ENCODE measurements around the gene B9D1. TPM values are rescaled to one million over a fixed set of nuclear protein-coding genes. Genes with fewer than 3 reads are reported as not detected.

B9D1 gene
- total and polyA plus RNA-seq, 2 experiments from 2014 or later = 35.2 to 63.5 TPM

GRCh38 chr17:19384723-19385391, 22.3 kb upstream of the B9D1 start:
- H3K4me3 Mint-ChIP-seq = no peak overlapping the region
- peaks cover 16% of the 10 kb centered on the region for H3K4me1 ChIP-seq (ENCODE audit: insufficient read depth)
- TF ChIP-seq CREB1 (CRISPR knock-in tag; IDR thresholded peaks at IDR 0.05; ENCODE audit: low read depth) (no peak), EZH2phosphoT487 (IDR thresholded peaks at IDR 0.05; ENCODE audit: unreplicated experiment) (no peak), JUNB (IDR thresholded peaks at IDR 0.05; ENCODE audit: unreplicated experiment) (no peak), ETS1 (IDR thresholded peaks at IDR 0.05) (no peak), ZNF462 (CRISPR knock-in tag; IDR thresholded peaks at IDR 0.05) (no peak), EZH2 (IDR thresholded peaks at IDR 0.05; ENCODE audit: low read depth, unreplicated experiment) (no peak), ZNF331 (CRISPR knock-in tag; IDR thresholded peaks at IDR 0.05; ENCODE audit: low read depth) (no peak), STAT1 (IDR thresholded peaks at IDR 0.05; ENCODE audit: unreplicated experiment) (no peak), REST (IDR thresholded peaks at IDR 0.05; ENCODE audit: unreplicated experiment) (no peak), POLR2AphosphoS5 (IDR thresholded peaks at IDR 0.05; ENCODE audit: low read depth) (no peak), CTCF (conservative IDR thresholded peaks at IDR 0.05; ENCODE audit: low read depth in 2 of 2) (no peak)
- H3F3A ChIP-seq (replicated peaks; ENCODE audit: low read depth) = peaks cover 16% of the 10 kb centered on the region
- H3K4me3 ChIP-seq = no peak overlapping the region
- H3K9me2 ChIP-seq (ENCODE audit: insufficient read depth) = no peaks in the 10 kb centered on the region
- peaks cover 58% of the 10 kb centered on the region for H3K36me3 Mint-ChIP-seq (ENCODE audit: low read depth)
- H3K27ac ChIP-seq (ENCODE audit: low read depth) = no peak overlapping the region
- peaks cover 36% of the 10 kb centered on the region for H3K4me1 Mint-ChIP-seq
- H3K36me3 ChIP-seq (ENCODE audit: insufficient read depth) = peaks cover 4% of the 10 kb centered on the region
- H3K9me3 Mint-ChIP-seq = no peaks in the 10 kb centered on the region; the same call in 2 of the 3 replicates
- H2AFZ ChIP-seq = no peak overlapping the region
- H3K27ac Mint-ChIP-seq = peak overlapping the region; percentile 89
- peak; percentile 29 for DNase-seq (ENCODE audit: low spot score)
- H3K27me3 ChIP-seq (ENCODE audit: insufficient read depth) = no peaks in the 10 kb centered on the region
- ATAC-seq = peak; percentile 6
- H4K20me1 ChIP-seq (replicated peaks; ENCODE audit: insufficient read depth) = peaks cover 7% of the 10 kb centered on the region; the same call in 1 of the 2 replicates
- peaks cover 15% of the 10 kb centered on the region for H3K79me2 ChIP-seq (replicated peaks; ENCODE audit: insufficient read depth)
- peaks cover 8% of the 10 kb centered on the region for H3K27me3 Mint-ChIP-seq (ENCODE audit: insufficient read depth, low read depth, poor library complexity)
- no peak overlapping the region for H3K4me2 ChIP-seq
